HFF-Myc (cell line): Measurements from ENCODE around the gene PRM1.

Experiments used
- DNase-seq: peaks from one replicate; pipeline ENCODE4 v3.0.0-alpha.2; 2011; ENCODE audit warnings: low read depth; ENCODE audit errors: extremely low read depth
- H3K4me3 ChIP-seq: replicated peaks from 2 replicates; pipeline ENCODE4 v1.5.1; 2011; ENCODE audit warnings: low read depth, mild to moderate bottlenecking, control low read depth, low read length
- TF ChIP-seq, protein P1 (sequence below): IDR thresholded peaks from 2 replicates; pipeline ENCODE4 v1.5.1; 2012; ENCODE audit warnings: mild to moderate bottlenecking, low read depth, low read length, control low read depth; ENCODE audit errors: missing control alignments

The PRM1 gene

DNA sequence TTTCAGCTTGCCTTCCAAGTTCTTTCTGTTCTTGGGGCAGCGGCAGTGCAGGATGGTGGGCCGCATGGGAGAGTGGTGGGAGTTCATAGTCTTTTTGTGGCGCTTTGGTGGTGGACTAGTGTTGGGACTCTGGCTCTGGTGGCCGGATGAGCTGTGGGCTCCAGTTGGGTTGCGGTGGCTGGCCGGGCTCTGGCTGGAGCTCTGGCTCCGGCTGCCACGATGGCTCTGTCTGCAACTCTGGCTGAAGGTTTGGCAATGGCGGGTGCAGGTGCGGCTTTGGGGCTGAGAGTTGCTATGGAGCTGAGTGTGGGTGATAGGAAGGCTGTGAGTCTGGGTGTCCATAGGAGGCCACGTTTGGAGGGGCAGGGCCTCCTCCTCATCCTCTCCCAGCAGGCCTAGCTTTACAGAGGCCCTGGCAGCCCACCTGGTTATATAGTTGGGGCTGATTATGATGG lies 12.2 kb downstream of the PRM1 start, which contains the start of gene TNP2:
Gene TNP2, minus strand, starts transcription at position 405 of the 455 bp plus-strand sequence. Its CDS starts 63 bp downstream, at position 342.
- no peak within 1 kb of the TSS for H3K4me3 ChIP-seq
- DNase-seq: no peak
- TF ChIP-seq, protein P1, sequence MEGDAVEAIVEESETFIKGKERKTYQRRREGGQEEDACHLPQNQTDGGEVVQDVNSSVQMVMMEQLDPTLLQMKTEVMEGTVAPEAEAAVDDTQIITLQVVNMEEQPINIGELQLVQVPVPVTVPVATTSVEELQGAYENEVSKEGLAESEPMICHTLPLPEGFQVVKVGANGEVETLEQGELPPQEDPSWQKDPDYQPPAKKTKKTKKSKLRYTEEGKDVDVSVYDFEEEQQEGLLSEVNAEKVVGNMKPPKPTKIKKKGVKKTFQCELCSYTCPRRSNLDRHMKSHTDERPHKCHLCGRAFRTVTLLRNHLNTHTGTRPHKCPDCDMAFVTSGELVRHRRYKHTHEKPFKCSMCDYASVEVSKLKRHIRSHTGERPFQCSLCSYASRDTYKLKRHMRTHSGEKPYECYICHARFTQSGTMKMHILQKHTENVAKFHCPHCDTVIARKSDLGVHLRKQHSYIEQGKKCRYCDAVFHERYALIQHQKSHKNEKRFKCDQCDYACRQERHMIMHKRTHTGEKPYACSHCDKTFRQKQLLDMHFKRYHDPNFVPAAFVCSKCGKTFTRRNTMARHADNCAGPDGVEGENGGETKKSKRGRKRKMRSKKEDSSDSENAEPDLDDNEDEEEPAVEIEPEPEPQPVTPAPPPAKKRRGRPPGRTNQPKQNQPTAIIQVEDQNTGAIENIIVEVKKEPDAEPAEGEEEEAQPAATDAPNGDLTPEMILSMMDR: no peak

DNA sequence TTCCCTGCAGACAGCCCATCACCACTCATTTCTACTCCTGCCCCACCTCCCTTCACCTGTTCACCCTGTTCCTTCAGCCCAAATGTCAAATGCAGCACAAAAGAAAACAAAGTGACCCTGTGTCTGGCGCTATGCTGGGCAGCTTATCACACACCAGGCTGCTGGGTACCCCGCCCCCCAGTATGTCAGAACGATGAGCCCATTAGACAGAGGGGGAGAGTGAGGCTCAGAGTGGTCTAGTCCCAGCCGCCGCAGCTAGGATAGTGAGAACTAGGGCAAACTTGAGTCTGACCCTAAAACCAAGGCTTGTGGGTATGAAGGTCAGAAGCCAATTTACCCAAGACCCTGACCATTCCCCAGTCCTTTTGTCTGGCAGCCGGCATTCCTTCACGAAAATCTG lies 16.0 kb downstream of the PRM1 start:
- no peak overlapping the region for H3K4me3 ChIP-seq
- TF ChIP-seq, protein P1: no peak
- no peak for DNase-seq

DNA sequence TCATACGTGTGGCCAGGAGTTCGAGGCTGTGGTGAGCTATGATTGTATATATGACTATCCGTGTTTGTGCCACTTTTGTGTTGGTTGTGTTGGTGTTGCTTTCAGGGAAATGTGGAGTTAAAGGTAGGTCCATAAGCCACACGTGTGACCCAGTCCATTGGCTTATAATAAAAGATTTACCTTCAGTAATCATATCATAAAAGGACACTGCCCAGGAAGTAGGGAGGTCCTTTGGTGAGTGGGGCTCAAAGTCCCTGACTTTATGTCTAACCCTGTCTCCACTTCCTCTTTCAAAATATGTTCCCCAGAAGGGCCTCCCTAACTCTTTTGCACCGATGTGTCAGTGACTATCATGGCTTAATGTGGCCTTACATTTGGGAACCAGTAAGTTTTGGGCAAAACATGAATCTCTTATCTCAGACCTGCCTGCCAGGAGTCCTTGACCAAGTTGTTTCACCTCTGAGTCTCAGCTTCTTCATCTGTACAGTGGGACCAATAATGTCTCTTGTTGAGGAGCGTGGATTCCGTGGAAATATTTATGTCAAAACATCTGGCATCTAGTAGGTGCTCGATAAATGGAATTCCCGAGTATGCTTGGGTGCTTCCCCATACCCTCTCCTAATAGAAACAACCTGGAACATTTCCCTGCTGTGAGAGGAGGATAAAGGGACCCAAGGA lies 16.8 kb downstream of the PRM1 start:
- no peak for DNase-seq
- H3K4me3 ChIP-seq: no peak overlapping the region
- TF ChIP-seq, protein P1: no peak

DNA sequence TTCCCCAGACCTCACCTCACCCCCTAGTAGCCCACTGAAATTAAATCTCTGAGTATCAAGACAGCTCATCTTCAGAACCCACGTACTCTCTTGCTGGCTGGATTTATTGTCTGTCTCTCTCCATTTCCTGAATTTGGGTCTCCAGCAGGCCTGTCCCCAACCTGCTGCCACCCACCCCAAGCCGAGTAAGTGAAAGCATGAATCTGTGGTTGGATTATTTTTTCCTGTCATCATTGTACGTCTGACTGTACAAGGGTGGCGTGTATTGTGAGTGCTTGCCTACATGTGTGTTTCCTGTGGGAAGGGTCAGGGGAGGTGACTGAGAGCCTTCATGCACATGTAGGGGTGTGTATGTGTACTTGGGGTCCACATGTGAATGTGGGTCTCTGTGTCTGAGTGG lies 17.4 kb downstream of the PRM1 start:
- H3K4me3 ChIP-seq: no peak overlapping the region
- TF ChIP-seq, protein P1: no peak
- DNase-seq: no peak

DNA sequence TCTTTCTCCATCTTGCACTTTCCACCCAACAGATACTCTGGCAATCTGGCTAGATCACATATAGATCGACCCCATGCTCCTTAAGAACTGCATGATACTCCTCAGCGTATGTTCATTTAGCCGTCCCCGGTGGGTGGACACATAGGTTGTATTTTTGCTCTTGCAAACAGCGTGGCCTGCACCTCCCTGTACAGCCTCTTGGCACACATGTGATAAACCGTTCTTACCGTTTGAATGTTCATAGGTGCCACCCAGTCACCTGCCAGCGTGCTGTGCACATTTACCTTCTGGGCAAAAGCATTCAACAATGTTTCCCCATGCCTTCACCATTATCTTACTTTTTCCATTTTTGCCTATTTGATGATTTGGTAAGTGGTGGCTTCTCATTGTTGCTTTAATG lies 18.2 kb downstream of the PRM1 start:
- TF ChIP-seq, protein P1: no peak
- DNase-seq: no peak
- no peak overlapping the region for H3K4me3 ChIP-seq

DNA sequence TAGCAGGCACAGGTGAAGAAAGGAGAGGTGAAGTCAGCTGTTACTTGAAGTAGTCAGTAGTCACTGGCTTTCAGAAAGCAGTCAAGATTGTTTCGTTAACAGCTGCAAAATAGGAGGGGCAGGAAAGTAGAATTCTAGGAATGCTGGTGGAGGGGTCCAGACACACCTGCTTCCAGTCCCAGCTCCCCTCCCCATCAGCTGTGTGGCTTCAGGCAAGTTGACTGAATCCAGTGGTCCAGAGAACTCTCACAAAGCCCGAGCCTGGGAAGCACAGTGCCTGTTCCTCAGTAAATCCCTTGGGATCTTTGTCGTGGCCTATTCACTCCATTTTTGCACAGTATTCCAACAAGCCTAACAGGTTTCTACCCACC lies 20.5 kb downstream of the PRM1 start:
- TF ChIP-seq, protein P1: no peak
- DNase-seq: no peak
- H3K4me3 ChIP-seq: no peak overlapping the region
